C4-2B (cell line): ENCODE results near the gene REST.

ENCODE experiments used
- ZFX ChIP-seq: fragments of 450-650 bp; IDR thresholded peaks from 2 replicates; pipeline ENCODE4 v1.6.1; 2017
- TF ChIP-seq, protein P1 (sequence below): fragments of 450-650 bp; conservative IDR thresholded peaks from 2 replicates; pipeline ENCODE4 v1.5.1; 2017; ENCODE audit warnings: mild to moderate bottlenecking

DNA sequence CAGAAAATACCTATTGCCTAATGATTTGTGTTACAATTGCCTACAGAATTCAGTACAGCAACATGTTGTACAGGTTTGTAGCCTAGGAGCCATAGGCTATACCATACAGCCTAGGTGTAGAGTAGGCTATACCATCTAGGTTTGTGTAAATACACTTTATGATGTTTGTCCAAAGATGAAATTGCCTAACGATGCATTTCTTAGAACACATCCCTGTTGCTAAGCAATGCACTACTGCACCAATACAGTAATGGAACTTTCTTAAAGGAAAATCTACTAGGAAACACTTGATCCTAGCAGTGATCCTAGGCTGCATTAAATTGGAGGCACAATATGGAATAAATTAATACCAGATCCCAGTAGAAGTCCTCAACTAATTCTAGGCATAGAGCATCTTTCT, 51.4 kb downstream of the REST start:
- TF ChIP-seq, protein P1, sequence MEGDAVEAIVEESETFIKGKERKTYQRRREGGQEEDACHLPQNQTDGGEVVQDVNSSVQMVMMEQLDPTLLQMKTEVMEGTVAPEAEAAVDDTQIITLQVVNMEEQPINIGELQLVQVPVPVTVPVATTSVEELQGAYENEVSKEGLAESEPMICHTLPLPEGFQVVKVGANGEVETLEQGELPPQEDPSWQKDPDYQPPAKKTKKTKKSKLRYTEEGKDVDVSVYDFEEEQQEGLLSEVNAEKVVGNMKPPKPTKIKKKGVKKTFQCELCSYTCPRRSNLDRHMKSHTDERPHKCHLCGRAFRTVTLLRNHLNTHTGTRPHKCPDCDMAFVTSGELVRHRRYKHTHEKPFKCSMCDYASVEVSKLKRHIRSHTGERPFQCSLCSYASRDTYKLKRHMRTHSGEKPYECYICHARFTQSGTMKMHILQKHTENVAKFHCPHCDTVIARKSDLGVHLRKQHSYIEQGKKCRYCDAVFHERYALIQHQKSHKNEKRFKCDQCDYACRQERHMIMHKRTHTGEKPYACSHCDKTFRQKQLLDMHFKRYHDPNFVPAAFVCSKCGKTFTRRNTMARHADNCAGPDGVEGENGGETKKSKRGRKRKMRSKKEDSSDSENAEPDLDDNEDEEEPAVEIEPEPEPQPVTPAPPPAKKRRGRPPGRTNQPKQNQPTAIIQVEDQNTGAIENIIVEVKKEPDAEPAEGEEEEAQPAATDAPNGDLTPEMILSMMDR = no peak
- no peak for TF ChIP-seq ZFX
